IPS DF 6.9 (cell line): ENCODE data around the gene BRIP1.

Experiments used
- DNase-seq: peaks from one replicate; pipeline ENCODE4 v3.0.0-alpha.2; 2013; ENCODE audit warnings: low read depth, low spot score
- H3K27ac ChIP-seq: one replicate; pipeline ENCODE4 v1.5.1; 2013; ENCODE audit warnings: low read length, control low read depth
- H3K27me3 ChIP-seq: 2 replicates; pipeline ENCODE4 v1.6.1; 2013; ENCODE audit warnings: mild to moderate bottlenecking, low read length; ENCODE audit not compliant: control insufficient read depth, insufficient read depth
- H3K36me3 ChIP-seq: 2 replicates; pipeline ENCODE4 v1.6.1; 2013; ENCODE audit warnings: low read length; ENCODE audit not compliant: control insufficient read depth, insufficient read depth
- H3K4me1 ChIP-seq: 2 replicates; pipeline ENCODE4 v1.6.1; 2013; ENCODE audit warnings: low read length; ENCODE audit not compliant: control insufficient read depth, insufficient read depth
- H3K4me3 ChIP-seq: 2 replicates; pipeline ENCODE4 v1.5.1; 2013; ENCODE audit warnings: mild to moderate bottlenecking, low read length
- H3K9me3 ChIP-seq: 2 replicates; pipeline ENCODE4 v1.6.1; 2013; ENCODE audit warnings: low read length, inconsistent platforms; ENCODE audit not compliant: control insufficient read depth, insufficient read depth
- WGBS: extraction: QIAGEN DNeasy Blood & Tissue Kit; methylation state at CpG from one replicate; pipeline ENCODE4 v1.1.7; 2013; ENCODE audit warnings: mixed read lengths, missing lambda C conversion rate; ENCODE audit not compliant: insufficient read length, insufficient coverage; 5-methylcytosine and 5-hydroxymethylcytosine counted together

BRIP1 gene

GRCh38 chr17:61641715-61642114 lies 221.6 kb downstream of the BRIP1 start:
- WGBS: no CpG with 5 or more reads among the region's 1 CpG
- Histone ChIP-seq H3K4me3 (no peak overlapping the region), H3K27ac (no peak overlapping the region), H3K4me1 (no peaks in the 10 kb centered on the region), H3K36me3 (no peaks in the 10 kb centered on the region), H3K9me3 (no peaks in the 10 kb centered on the region), H3K27me3 (no peaks in the 10 kb centered on the region)
- no peak for DNase-seq

- H3K9me3 ChIP-seq: no peaks in the 10 kb centered on the region
- no peaks in the 10 kb centered on the region for H3K4me1 ChIP-seq
- WGBS: no CpG with 5 or more reads among the region's 6 CpGs
- no peak overlapping the region for H3K27ac ChIP-seq
- H3K36me3 ChIP-seq: no peaks in the 10 kb centered on the region
- no peak for DNase-seq
- no peak overlapping the region for H3K4me3 ChIP-seq
- no peaks in the 10 kb centered on the region for H3K27me3 ChIP-seq
These were observed 222.2 kb downstream of the BRIP1 start for GRCh38 chr17:61641084-61641483.

- DNase-seq: no peak
- H3K4me3 ChIP-seq: no peak overlapping the region
- H3K27me3 ChIP-seq: no peaks in the 10 kb centered on the region
- no CpG with 5 or more reads among the region's 1 CpG for WGBS
- H3K9me3 ChIP-seq: no peaks in the 10 kb centered on the region
- no peaks in the 10 kb centered on the region for H3K4me1 ChIP-seq
- no peaks in the 10 kb centered on the region for H3K36me3 ChIP-seq
- no peak overlapping the region for H3K27ac ChIP-seq
These were observed 223.5 kb downstream of the BRIP1 start for GRCh38 chr17:61639818-61640217.

GRCh38 chr17:61638087-61638486 lies 225.2 kb downstream of the BRIP1 start:
- no peaks in the 10 kb centered on the region for H3K4me1 ChIP-seq
- H3K9me3 ChIP-seq: no peaks in the 10 kb centered on the region
- DNase-seq: no peak
- no peak overlapping the region for H3K27ac ChIP-seq
- H3K4me3 ChIP-seq: no peak overlapping the region
- WGBS: no CpG with 5 or more reads among the region's 1 CpG
- H3K36me3 ChIP-seq: no peaks in the 10 kb centered on the region
- no peaks in the 10 kb centered on the region for H3K27me3 ChIP-seq

GRCh38 chr17:61635913-61636432 lies 227.4 kb downstream of the BRIP1 start:
- H3K4me1 ChIP-seq: no peaks in the 10 kb centered on the region
- no peaks in the 10 kb centered on the region for H3K9me3 ChIP-seq
- no peak overlapping the region for H3K27ac ChIP-seq
- H3K36me3 ChIP-seq: no peaks in the 10 kb centered on the region
- no peaks in the 10 kb centered on the region for H3K27me3 ChIP-seq
- no peak overlapping the region for H3K4me3 ChIP-seq
- DNase-seq: peak; percentile 43
- WGBS: no CpG with 5 or more reads among the region's 3 CpGs

- no peaks in the 10 kb centered on the region; the same call in 1 of the 2 replicates for H3K36me3 ChIP-seq
- no peak overlapping the region for H3K4me3 ChIP-seq
- no peaks in the 10 kb centered on the region for H3K4me1 ChIP-seq
- H3K27ac ChIP-seq: no peak overlapping the region
- no peaks in the 10 kb centered on the region for H3K27me3 ChIP-seq
- H3K9me3 ChIP-seq: no peaks in the 10 kb centered on the region
- DNase-seq: no peak
- no CpG with 5 or more reads among the region's 5 CpGs for WGBS
These were observed 228.3 kb downstream of the BRIP1 start for GRCh38 chr17:61634942-61635538.

- DNase-seq: no peak
These were observed 229.3 kb downstream of the BRIP1 start for GRCh38 chr17:61634011-61634539.

GRCh38 chr17:61632826-61633225 lies 230.5 kb downstream of the BRIP1 start:
- H3K9me3 ChIP-seq: no peaks in the 10 kb centered on the region
- no CpG with 5 or more reads among the region's 1 CpG for WGBS

More at GRCh38 chr17:61634011-61634539, 229.3 kb downstream of the BRIP1 start:
- Histone ChIP-seq H3K9me3 (no peaks in the 10 kb centered on the region), H3K27me3 (no peaks in the 10 kb centered on the region), H3K4me1 (no peaks in the 10 kb centered on the region), H3K36me3 (no peaks in the 10 kb centered on the region; the same call in 1 of the 2 replicates), H3K27ac (no peak overlapping the region), H3K4me3 (no peak overlapping the region)

GRCh38 chr17:61631800-61632199 lies 231.5 kb downstream of the BRIP1 start:
- H3K9me3 ChIP-seq: no peaks in the 10 kb centered on the region
- no peaks in the 10 kb centered on the region; the same call in 1 of the 2 replicates for H3K36me3 ChIP-seq
- H3K4me3 ChIP-seq: no peak overlapping the region
- no CpG with 5 or more reads among the region's 1 CpG for whole genome bisulfite sequencing
- H3K27ac ChIP-seq: no peak overlapping the region
- DNase-seq: no peak
- H3K27me3 ChIP-seq: no peaks in the 10 kb centered on the region
- no peaks in the 10 kb centered on the region for H3K4me1 ChIP-seq

More at GRCh38 chr17:61632826-61633225, 230.5 kb downstream of the BRIP1 start:
- Histone ChIP-seq H3K36me3 (no peaks in the 10 kb centered on the region; the same call in 1 of the 2 replicates), H3K27me3 (no peaks in the 10 kb centered on the region), H3K4me3 (no peak overlapping the region), H3K27ac (no peak overlapping the region), H3K4me1 (no peaks in the 10 kb centered on the region)
- no peak for DNase-seq
